K562 (cell line): ENCODE results near the gene TMOD3. TPM values are rescaled to one million over a fixed set of nuclear protein-coding genes. Genes with fewer than 3 reads are reported as not detected.

Source experiments
- ATAC-seq: fragments of 200-7000 bp; cut with Tn5 transposase; 3 replicates; pipeline ENCODE4 v1.9.1; 2020; ENCODE audit warnings: moderate library complexity
- BruUV-seq: library from RNA; stranded (reverse); fragments of 400-500 nt; replicated peaks from 2 replicates; lab custom pipeline; 2021; lab: Mats Ljungman, UMichigan
- CTCF ChIA-PET: fragments of 300-600 bp; formaldehyde crosslinking; extraction: SDS; loops from one replicate; lab custom pipeline; 2021; ENCODE audit warnings: low intra/inter-chr PET ratio; lab: Yijun Ruan, JAX
- POLR2A ChIA-PET: fragments of 300-600, 350-650 bp; sonication (Branson Sonifier 250); formaldehyde crosslinking; extraction: SDS; loops from one replicate; lab custom pipeline; 2021; ENCODE audit warnings: antibody characterized with exemption, inconsistent platforms; lab: Yijun Ruan, JAX
- DNase-seq, 4 experiments: peaks; one replicate each; pipeline versions ENCODE4 v3.0.0 to v3.0.0-alpha.2; 2011 to 2018; ENCODE audit warnings: low spot score in 3 of 4, mixed read lengths in 3 of 4; ENCODE audit errors: extremely low read depth in 1 of 4
- FAIRE-seq: peaks from 2 replicates; lab custom pipeline; 2011; peaks lifted over from hg19 to GRCh38; lab: Jason Lieb, UNC
- H2AFZ ChIP-seq: 2 replicates; pipeline ENCODE4 v1.6.0; 2011; ENCODE audit warnings: low read depth, low read length, control low read depth, inconsistent platforms
- H3K27ac ChIP-seq: fragments of 200-600 bp; 3 replicates; pipeline ENCODE4 v1.8.0; 2011; ENCODE audit warnings: low read depth, mild to moderate bottlenecking, control low read depth, inconsistent platforms, low read length, moderate library complexity, mixed read lengths; ENCODE audit errors: extremely low read depth
- H3K27me3 ChIP-seq, 2 experiments: fragments of 300-600 bp in 1 of 2; 2 replicates in 1 of 2; 3 replicates in 1 of 2; pipeline versions ENCODE4 v1.6.0 to v1.8.0; 2011; ENCODE audit warnings: inconsistent platforms in 2 of 2, low read length in 2 of 2, mild to moderate bottlenecking in 1 of 2, mixed read lengths in 1 of 2, moderate library complexity in 1 of 2; ENCODE audit not compliant: control insufficient read depth in 2 of 2, insufficient read depth in 2 of 2
- H3K36me3 ChIP-seq: fragments of 300-600 bp; 3 replicates; pipeline ENCODE4 v1.8.0; 2011; ENCODE audit warnings: mild to moderate bottlenecking, low read length, inconsistent platforms; ENCODE audit not compliant: control insufficient read depth, insufficient read depth
- H3K4me1 ChIP-seq, 2 experiments: fragments of 200-600 bp in 1 of 2; replicated peaks in 1 of 2; 2 replicates in 1 of 2; 3 replicates in 1 of 2; pipeline versions ENCODE4 v1.5.1 to v1.8.0; 2011; ENCODE audit warnings: inconsistent platforms in 2 of 2, low read length in 2 of 2, mild to moderate bottlenecking in 1 of 2, mixed read lengths in 1 of 2, moderate library complexity in 1 of 2; ENCODE audit not compliant: control insufficient read depth in 2 of 2, insufficient read depth in 2 of 2
- H3K4me2 ChIP-seq: 2 replicates; pipeline ENCODE4 v1.6.1; 2011; ENCODE audit warnings: low read length, control low read depth, inconsistent platforms, mixed read lengths; ENCODE audit not compliant: insufficient read depth
- H3K4me3 ChIP-seq: fragments of 200-600 bp; sonication (generic), shearing (Covaris generic); 2 replicates; pipeline ENCODE4 v1.5.1; 2016; ENCODE audit warnings: control low read depth, inconsistent platforms
- H3K79me2 ChIP-seq: fragments of 200-600 bp; 3 replicates; pipeline ENCODE4 v1.8.0; 2011; ENCODE audit warnings: low read length, inconsistent platforms; ENCODE audit not compliant: control insufficient read depth, insufficient read depth
- H3K9ac ChIP-seq, 2 experiments: 2 replicates each; pipeline versions ENCODE4 v1.6.0 to v1.6.1; 2011; ENCODE audit warnings: low read depth in 2 of 2, low read length in 2 of 2, control low read depth in 1 of 2, inconsistent platforms in 1 of 2, mild to moderate bottlenecking in 1 of 2, mixed read lengths in 1 of 2; ENCODE audit not compliant: insufficient read depth in 1 of 2
- H3K9me1 ChIP-seq: one replicate; pipeline ENCODE4 v1.6.0; 2011; ENCODE audit warnings: inconsistent platforms, mild to moderate bottlenecking, low read length, moderate library complexity; ENCODE audit not compliant: control insufficient read depth, insufficient read depth
- H3K9me3 ChIP-seq: replicated peaks from 2 replicates; pipeline ENCODE4 v1.5.1; 2011; ENCODE audit warnings: low read depth, low read length, inconsistent platforms; ENCODE audit not compliant: control insufficient read depth, insufficient read depth
- H4K20me1 ChIP-seq: replicated peaks from 2 replicates; pipeline ENCODE4 v1.6.1; 2011; ENCODE audit warnings: low read length, inconsistent platforms, mixed read lengths; ENCODE audit not compliant: control insufficient read depth, insufficient read depth
- EWSR1 ChIP-seq: fragments of 450-650 bp; IDR thresholded peaks from 2 replicates; pipeline ENCODE4 v1.6.1; 2018; ENCODE audit warnings: borderline replicate concordance, mild to moderate bottlenecking, low read depth, moderate library complexity; ENCODE audit not compliant: partially characterized antibody
- EZH2 ChIP-seq: IDR thresholded peaks from 2 replicates; pipeline ENCODE4 v1.6.1; 2012; ENCODE audit warnings: low read depth, mild to moderate bottlenecking, inconsistent platforms, low read length, borderline replicate concordance
- GABPA ChIP-seq: fragments of 200-800 bp; sonication (Bioruptor generic); conservative IDR thresholded peaks from 2 replicates; pipeline ENCODE4 v1.6.1; 2016; ENCODE audit warnings: low read depth, missing genetic modification characterization, missing compliant biosample characterization
- HNRNPUL1 ChIP-seq: fragments of 200-400 bp; formaldehyde crosslinking; IDR thresholded peaks from 2 replicates; pipeline ENCODE4 v1.6.1; 2017; ENCODE audit warnings: low read length
- NR2F6 ChIP-seq: fragments of 450-650 bp; formaldehyde crosslinking; IDR thresholded peaks from 2 replicates; pipeline ENCODE4 v1.4.0; 2020; ENCODE audit warnings: mild to moderate bottlenecking
- RBM14 ChIP-seq: fragments of 200-400 bp; formaldehyde crosslinking; IDR thresholded peaks from 2 replicates; pipeline ENCODE4 v1.6.1; 2018; ENCODE audit warnings: low read depth, mild to moderate bottlenecking, low read length, moderate library complexity, borderline replicate concordance; ENCODE audit not compliant: insufficient read depth
- TFAM ChIP-seq: fragments of 250-450 bp; sonication (Bioruptor Pico); conservative IDR thresholded peaks from 2 replicates; pipeline ENCODE4 v1.5.0; 2021; ENCODE audit warnings: mild to moderate bottlenecking, moderate library complexity
- WGBS: fragments of 100-300 bp; shearing (Covaris generic); methylation state at CpG from one replicate; pipeline ENCODE4 v1.1.6; 2016; ENCODE audit warnings: low coverage, mixed read lengths; ENCODE audit not compliant: insufficient coverage; ENCODE audit errors: missing lambda C conversion rate; 5-methylcytosine and 5-hydroxymethylcytosine counted together
- in situ Hi-C: fragments of 300-500 bp; cut with MboI; formaldehyde crosslinking; loops from 4 replicates; pipeline ENCODE4 v1.15.0; 2018; ENCODE audit warnings: inconsistent platforms, mixed read lengths
- intact Hi-C: fragments of 100-400 bp; cut with micrococcal nuclease; formaldehyde crosslinking; loops from 2 replicates; pipeline ENCODE4 v1.14.2; 2022
- polyA plus RNA-seq, 8 experiments: library from polyadenylated mRNA; depleted of rRNA in 4 of 8; stranded (reverse) in 5 of 8; unstranded in 3 of 8; fragments of >200 nt; fragmentation: Nextera tagmentation in 2 of 8; fragmentation: Illumina TruSeq in 1 of 8; extraction: Ambion mirVana in 2 of 8; extraction: Trizol in 1 of 8; gene quantifications; 2 replicates each; pipeline versions ENCODE4 v1.2.1 to v1.2.3, GENCODE V29; 2011 to 2014; ENCODE audit warnings: inconsistent platforms in 1 of 8, missing spikeins in 1 of 8
- total RNA-seq, 7 experiments: library from RNA; depleted of rRNA in 6 of 7; stranded (reverse); fragments of >200 nt in 6 of 7; fragmentation: Illumina TruSeq in 2 of 7; extraction: Trizol in 2 of 7; gene quantifications; 2 replicates each; pipeline versions ENCODE4 v1.2.1 to v1.2.3, GENCODE V29; 2011 to 2021; ENCODE audit warnings: low replicate concordance in 1 of 7

TMOD3 gene
- total and polyA plus RNA-seq, 9 of the 15 experiments (the other 6 are each of a cell fraction or from before 2014, with no cell fraction given): 6.8 to 45.0 (median 30.9) TPM

DNA sequence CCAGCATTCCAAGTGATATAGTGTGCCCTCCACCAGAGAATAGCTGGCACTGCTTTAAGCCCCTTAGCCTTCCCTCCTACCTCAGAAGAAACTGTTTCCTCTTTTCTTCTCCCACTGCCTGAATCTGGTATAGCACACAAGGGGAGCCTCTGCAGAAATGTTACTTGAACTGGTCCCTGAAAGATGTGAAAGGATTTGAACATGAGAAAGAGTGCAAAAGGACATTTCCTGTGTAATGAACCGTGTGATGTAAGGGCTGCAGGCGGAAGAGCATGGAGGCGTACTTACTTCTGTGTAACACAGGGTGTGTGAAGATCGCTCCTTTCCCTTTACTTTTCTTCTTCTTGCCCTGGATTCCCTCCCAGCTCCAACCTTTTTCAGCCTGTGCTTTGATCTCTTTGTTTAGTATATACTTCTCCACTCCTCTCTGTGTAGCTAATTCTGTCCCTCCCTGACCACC, 8.4 kb downstream of the TMOD3 start:
- intact Hi-C loops (no loop called here), in situ Hi-C loops (no loop called here)
- peaks cover 0 to 14% of the 10 kb centered on the region in 2 experiments; a peak in 3 of 5 replicates for H3K4me1 ChIP-seq
- ATAC-seq: peak; percentile 29
- ChIA-PET POLR2A (interaction anchor here (1.6 to 3.3 kb wide), 2 partner anchors 8 to 14 kb away, joined by 4 to 17 read pairs; partner anchors contain the start of gene TMOD3), CTCF (no interaction called here)
- FAIRE-seq: no peak
- BruUV-seq: no TSS peak
- peaks cover 95% of the 10 kb centered on the region for H3K79me2 ChIP-seq
- TF ChIP-seq GABPA (tag) (peak; percentile 33; the same call in 1 of the 2 replicates), HNRNPUL1 (no peak)
- H4K20me1 ChIP-seq: peaks cover 16% of the 10 kb centered on the region
- H2AFZ ChIP-seq: no peak overlapping the region
- H3K4me2 ChIP-seq: 0 out of 2 replicates have a peak overlapping the region, but pooled peaks have one; percentile 4
- WGBS: 54% methylated on average over 4 of the region's 4 CpGs
- no peaks in the 10 kb centered on the region for H3K36me3 ChIP-seq
- H3K4me3 ChIP-seq: no peak overlapping the region
- H3K9me3 ChIP-seq: no peaks in the 10 kb centered on the region
- no peak overlapping the region for H3K27ac ChIP-seq
- no peaks in the 10 kb centered on the region for H3K9me1 ChIP-seq
- no peaks in the 10 kb centered on the region for H3K27me3 ChIP-seq
- no peak overlapping the region for H3K9ac ChIP-seq
- DNase-seq: no peak

GRCh38 chr15:51838270-51838669, 8.8 kb downstream of the TMOD3 start:
- in situ Hi-C loops (no loop called here), intact Hi-C loops (no loop called here)
- no peaks in the 10 kb centered on the region for H3K27me3 ChIP-seq
- H4K20me1 ChIP-seq: peaks cover 18% of the 10 kb centered on the region
- no peaks in the 10 kb centered on the region for H3K9me1 ChIP-seq
- WGBS: 63% methylated on average over 2 of the region's 2 CpGs
- no peak overlapping the region for H2AFZ ChIP-seq
- no TSS peak for BruUV-seq
- peaks cover 0 to 18% of the 10 kb centered on the region in 2 experiments; a peak in 3 of 5 replicates for H3K4me1 ChIP-seq
- FAIRE-seq: no peak
- H3K4me2 ChIP-seq: no peak overlapping the region
- no peaks in the 10 kb centered on the region for H3K36me3 ChIP-seq
- ChIA-PET CTCF (no interaction called here), POLR2A (interaction anchor here (0.8 to 3.3 kb wide), 4 partner anchors 9 to 30 kb away, joined by 3 to 17 read pairs (median 4); partner anchors contain the start of gene TMOD3)
- TF ChIP-seq EZH2 (no peak), NR2F6 (no peak), TFAM (CRISPR knock-in tag) (no peak), EWSR1 (no peak), RBM14 (no peak)
- peaks cover 95% of the 10 kb centered on the region for H3K79me2 ChIP-seq
- H3K9me3 ChIP-seq: no peaks in the 10 kb centered on the region
- no peak overlapping the region for H3K4me3 ChIP-seq
- DNase-seq: no peak
- no peak overlapping the region for H3K9ac ChIP-seq
- 0 out of 3 replicates have a peak, but pooled peaks have one; percentile 22 for ATAC-seq
- no peak overlapping the region for H3K27ac ChIP-seq
